Transverse colon (tissue), 4 donors: ENCODE measurements around the gene MPP2. TPM values are rescaled to one million over a fixed set of nuclear protein-coding genes. Genes with fewer than 3 reads are reported as not detected.

Experiments
- DNase-seq: peaks from one replicate; pipeline ENCODE4 v3.0.0-alpha.2; 2019
- H3K27ac ChIP-seq, 4 donors: fragments of 200-600 bp; sonication (generic); 2 replicates each; pipeline ENCODE4 v1.5.1; 2016 to 2018; ENCODE audit warnings: inconsistent platforms in 4 of 4
- H3K27me3 ChIP-seq: fragments of 200-600 bp; sonication (generic); 2 replicates; pipeline ENCODE4 v1.5.1; 2017; ENCODE audit warnings: inconsistent platforms
- H3K36me3 ChIP-seq, 4 donors: fragments of 200-600 bp; sonication (generic); 2 replicates each; pipeline ENCODE4 v1.5.1; 2017 to 2019; ENCODE audit warnings: inconsistent platforms in 4 of 4
- H3K4me1 ChIP-seq, 4 donors: fragments of 200-600 bp; sonication (generic); 2 replicates each; pipeline ENCODE4 v1.5.1; 2017 to 2020; ENCODE audit warnings: inconsistent platforms in 4 of 4
- H3K4me3 ChIP-seq, 4 donors: fragments of 200-600 bp; sonication (generic); 1 replicate in 1 of 4; 2 replicates in 3 of 4; pipeline versions ENCODE4 v1.5.1 to v1.6.1; 2017 to 2019; ENCODE audit warnings: inconsistent platforms in 4 of 4
- H3K9me3 ChIP-seq, 2 donors: fragments of 200-600 bp; sonication (generic); 2 replicates each; pipeline ENCODE4 v1.5.1; 2017 to 2019; ENCODE audit warnings: inconsistent platforms in 2 of 2
- CTCF ChIP-seq, 5 experiments: fragments of 200-600 bp in 3 of 5; fragments of 450-650 bp in 2 of 5; sonication (generic) in 3 of 5; IDR thresholded peaks; 1 replicate in 2 of 5; 2 replicates in 3 of 5; pipeline ENCODE4 v1.5.1; 2016 to 2017; ENCODE audit warnings: antibody characterized with exemption in 5 of 5, inconsistent platforms in 3 of 5, mild to moderate bottlenecking in 2 of 5, moderate library complexity in 1 of 5
- EP300 ChIP-seq: sonication (generic); formaldehyde crosslinking; IDR thresholded peaks from one replicate; pipeline ENCODE4 v1.6.1; 2017; ENCODE audit warnings: antibody characterized with exemption, low read depth
- POLR2A ChIP-seq: fragments of 450-650 bp; IDR thresholded peaks from one replicate; pipeline ENCODE4 v1.6.1; 2016; ENCODE audit warnings: antibody characterized with exemption, mild to moderate bottlenecking, moderate library complexity
- POLR2AphosphoS5 ChIP-seq, 3 donors: sonication (generic); formaldehyde crosslinking; IDR thresholded peaks; one replicate each; pipeline ENCODE4 v1.6.1; 2016; ENCODE audit warnings: antibody characterized with exemption in 3 of 3
- WGBS, 2 donors: methylation state at CpG; one replicate each; pipeline ENCODE4 v1.1.5; 2018; ENCODE audit warnings: low coverage in 1 of 2; 5-methylcytosine and 5-hydroxymethylcytosine counted together
- in situ Hi-C, 4 donors: fragments of 200-750 bp; cut with MboI; loops; one replicate each; pipeline versions ENCODE4 v1.15.0 to v1.15.1; 2017; ENCODE audit warnings: low sequenced_read_pairs in 3 of 4, low pct_ligation_motif_present in 1 of 4, low pct_unique_long_range_greater_than_20kb in 1 of 4
- intact Hi-C: fragments of 100-400 bp; cut with DNase I; formaldehyde crosslinking; loops from one replicate; pipeline ENCODE4 v1.15.1; 2023; ENCODE audit warnings: low total_unique reads
- total RNA-seq, 4 donors: library from RNA; depleted of rRNA; stranded (reverse); fragments of >200 nt; gene quantifications; one replicate each; pipeline ENCODE4 v1.1.0, GENCODE V29; 2016

The MPP2 gene
- total RNA-seq, 4 donors from 2014 or later, result 3.4 to 4.9 (median 4.2) TPM

- no peak for TF ChIP-seq CTCF (IDR thresholded peaks at IDR 0.05)
- TF ChIP-seq EP300, result no peak
- Histone ChIP-seq H3K9me3 (no peaks in the 10 kb centered on the region), H3K4me3 (no peak overlapping the region), H3K4me1 (no peaks in the 10 kb centered on the region), H3K27me3 (peaks cover 18% of the 10 kb centered on the region), H3K36me3 (no peaks in the 10 kb centered on the region), H3K27ac (no peak overlapping the region)
- intact Hi-C loops (no loop called here), in situ Hi-C loops (no loop called here)
- DNase-seq, result no peak
- WGBS, 2 donors, result 88% methylated on average over 9 of the region's 9 CpGs; no CpG with 5 or more reads in 1 of the 2 donors
Observed at GRCh38 chr17:43855061-43855460, 52.3 kb downstream of the MPP2 start.

GRCh38 chr17:43854498-43854897 is 52.8 kb downstream of the MPP2 start:
- no peak for TF ChIP-seq POLR2AphosphoS5 (IDR thresholded peaks at IDR 0.05)
- no peak for TF ChIP-seq EP300
- TF ChIP-seq POLR2A, result no peak
- TF ChIP-seq CTCF (IDR thresholded peaks at IDR 0.05), result no peak
- H3K36me3 ChIP-seq, result no peaks in the 10 kb centered on the region
- H3K4me3 ChIP-seq, result no peak overlapping the region
- H3K27ac ChIP-seq, result no peak overlapping the region
- DNase-seq, result no peak
- peaks cover 18% of the 10 kb centered on the region for H3K27me3 ChIP-seq
- WGBS, 2 donors, result 72% methylated on average over 8 of the region's 8 CpGs; no CpG with 5 or more reads in 1 of the 2 donors
- in situ Hi-C loops (no loop called here), intact Hi-C loops (no loop called here)
- H3K9me3 ChIP-seq, result no peaks in the 10 kb centered on the region
- no peaks in the 10 kb centered on the region for H3K4me1 ChIP-seq

GRCh38 chr17:43853546-43853945 is 53.8 kb downstream of the MPP2 start:
- in situ Hi-C loops, result no loop called here
- Histone ChIP-seq H3K4me3 (no peak overlapping the region), H3K4me1 (no peaks in the 10 kb centered on the region), H3K36me3 (no peaks in the 10 kb centered on the region), H3K27me3 (peaks cover 17% of the 10 kb centered on the region), H3K27ac (no peak overlapping the region), H3K9me3 (no peaks in the 10 kb centered on the region)
- WGBS, 2 donors, result 73 to 90% methylated on average over 2 to 7 of the region's 7 CpGs
- no peak for DNase-seq
- intact Hi-C loops, result no loop called here
- no peak for TF ChIP-seq CTCF (IDR thresholded peaks at IDR 0.05)
- no peak for TF ChIP-seq EP300
- TF ChIP-seq POLR2A, result no peak
- TF ChIP-seq POLR2AphosphoS5 (IDR thresholded peaks at IDR 0.05), result no peak

- DNase-seq, result no peak
- in situ Hi-C loops, result no loop called here
- H3K4me3 ChIP-seq, result no peak overlapping the region
Observed at GRCh38 chr17:43852571-43852970, 54.8 kb downstream of the MPP2 start.

More at GRCh38 chr17:43852571-43852970, 54.8 kb downstream of the MPP2 start:
- Histone ChIP-seq H3K4me1 (no peaks in the 10 kb centered on the region), H3K27me3 (peaks cover 7% of the 10 kb centered on the region), H3K36me3 (no peaks in the 10 kb centered on the region), H3K27ac (no peak overlapping the region), H3K9me3 (no peaks in the 10 kb centered on the region)
- intact Hi-C loops, result no loop called here
- no peak for TF ChIP-seq CTCF (IDR thresholded peaks at IDR 0.05)
- no peak for TF ChIP-seq EP300
- WGBS, 2 donors, result 96% methylated on average over 8 of the region's 8 CpGs; no CpG with 5 or more reads in 1 of the 2 donors
